Activated naive CD4-positive, alpha-beta T cell treated with anti-CD3 and anti-CD28 coated beads, Interleukin-2, amount 50 U/mL, for 16 hours (primary cell): ENCODE results near the gene VAX1.

Experiments used
- DNase-seq: peaks from one replicate; pipeline ENCODE4 v3.0.0-alpha.2; 2020

The VAX1 gene

GRCh38 chr10:117163954-117164548 lies 26.0 kb upstream of the VAX1 start:
- no peak for DNase-seq

GRCh38 chr10:117163061-117163953 lies 25.2 kb upstream of the VAX1 start:
- DNase-seq: peak; percentile 12

GRCh38 chr10:117162093-117163060 lies 24.3 kb upstream of the VAX1 start:
- no peak for DNase-seq

GRCh38 chr10:117161386-117162033 lies 23.4 kb upstream of the VAX1 start:
- no peak for DNase-seq

- no peak for DNase-seq
These were observed 22.5 kb upstream of the VAX1 start for GRCh38 chr10:117160567-117160966.

GRCh38 chr10:117159390-117159789 lies 21.3 kb upstream of the VAX1 start:
- DNase-seq: no peak

GRCh38 chr10:117158297-117158696 lies 20.2 kb upstream of the VAX1 start:
- DNase-seq: no peak

- no peak for DNase-seq
These were observed 14.6 kb upstream of the VAX1 start for GRCh38 chr10:117152668-117153067.

GRCh38 chr10:117148284-117148683 lies 10.2 kb upstream of the VAX1 start:
- DNase-seq: no peak

- DNase-seq: no peak
These were observed 6.9 kb upstream of the VAX1 start for GRCh38 chr10:117145019-117145418.

GRCh38 chr10:117143103-117143823 lies 5.2 kb upstream of the VAX1 start:
- no peak for DNase-seq

GRCh38 chr10:117140525-117140902 lies 2.4 kb upstream of the VAX1 start:
- no peak for DNase-seq

- no peak for DNase-seq
These were observed 1.8 kb upstream of the VAX1 start for GRCh38 chr10:117139581-117140524.

- DNase-seq: no peak
These were observed 939 bp upstream of the VAX1 start for GRCh38 chr10:117138838-117139580.

GRCh38 chr10:117137031-117137910 lies 799 bp downstream of the VAX1 start:
- no peak for DNase-seq

- no peak for DNase-seq
These were observed 1.6 kb downstream of the VAX1 start for GRCh38 chr10:117136391-117136975.

- DNase-seq: no peak
These were observed 2.5 kb downstream of the VAX1 start for GRCh38 chr10:117135480-117136140.

- no peak for DNase-seq
These were observed 3.1 kb downstream of the VAX1 start for GRCh38 chr10:117135026-117135372.
